Activated CD4-positive, alpha-beta T cell treated with anti-CD3 and anti-CD28 coated beads, Interleukin-2, Interleukin-6, amounts not matched to agents 100 ng/mL and 50 ng/mL, durations not matched to agents 16 hours and 8 hours (primary cell): ENCODE data around the gene DAB2IP.
"Not testable (repeated sequence)": the region's sequence is repeated elsewhere in the genome, so short reads cannot be mapped to it uniquely, and the experiment has no call there.

Experiments used
- DNase-seq: peaks from one replicate; pipeline ENCODE4 v3.0.0-alpha.2; 2020

The DAB2IP gene

DNA sequence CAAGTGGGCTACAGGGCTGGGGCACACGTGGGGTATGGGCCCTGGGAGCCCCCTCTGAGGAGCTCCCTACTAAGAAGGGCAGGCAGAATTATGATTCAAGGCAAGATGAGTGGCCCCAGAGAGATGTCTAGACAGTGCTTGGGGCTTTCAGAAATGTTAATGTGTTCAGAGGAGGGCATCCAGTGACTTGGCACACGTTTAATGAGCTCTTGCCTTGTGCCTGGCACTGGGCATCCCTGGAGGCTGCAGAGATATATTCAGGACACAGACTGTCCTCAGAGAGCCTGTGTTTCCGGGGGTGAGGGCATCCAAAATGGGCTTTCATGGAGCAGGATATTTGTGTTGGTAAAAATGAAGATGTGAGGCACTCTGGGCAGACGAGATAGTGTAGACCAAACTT is 25.4 kb upstream of the DAB2IP start:
- DNase-seq: no peak

DNA sequence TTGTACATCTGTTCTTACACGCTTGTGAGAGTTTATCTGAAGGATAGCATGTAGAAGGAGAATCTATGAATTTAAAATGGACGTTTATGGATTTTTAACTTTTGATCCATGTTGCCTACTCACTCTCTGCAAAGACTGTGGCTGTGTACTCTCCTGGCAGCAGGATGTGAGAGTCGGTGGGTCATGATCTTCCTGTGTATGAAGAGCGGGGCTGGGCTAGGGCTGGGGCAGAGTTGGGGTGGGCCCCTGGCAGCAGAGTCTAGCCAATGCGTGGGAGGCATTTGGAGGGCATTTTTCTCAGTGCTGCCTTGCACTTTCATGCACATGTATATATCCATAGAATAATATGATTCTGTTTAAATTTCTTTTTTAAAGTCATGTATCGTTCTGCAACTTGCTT is 24.0 kb upstream of the DAB2IP start:
- no peak for DNase-seq

DNA sequence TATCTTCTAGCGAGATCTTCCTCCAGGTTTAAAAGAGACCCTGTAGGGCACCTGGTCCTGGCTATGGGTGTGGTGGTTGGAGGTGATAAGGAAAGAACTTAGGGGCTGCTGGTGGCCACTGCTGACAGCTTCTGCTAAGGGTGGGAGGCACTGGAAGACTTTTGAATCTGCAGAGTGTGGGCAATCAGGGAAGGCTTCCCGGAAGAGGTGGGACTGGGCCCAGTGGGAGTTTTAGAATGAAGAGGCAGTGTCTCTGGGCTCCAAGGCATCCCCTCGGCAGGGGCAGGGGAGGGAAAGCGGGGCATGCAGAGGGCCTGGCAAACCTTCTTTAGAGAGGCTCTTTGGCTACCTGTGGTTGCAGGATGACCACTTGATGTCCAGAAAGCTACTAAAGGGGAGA is 23.0 kb upstream of the DAB2IP start:
- no peak for DNase-seq

DNA sequence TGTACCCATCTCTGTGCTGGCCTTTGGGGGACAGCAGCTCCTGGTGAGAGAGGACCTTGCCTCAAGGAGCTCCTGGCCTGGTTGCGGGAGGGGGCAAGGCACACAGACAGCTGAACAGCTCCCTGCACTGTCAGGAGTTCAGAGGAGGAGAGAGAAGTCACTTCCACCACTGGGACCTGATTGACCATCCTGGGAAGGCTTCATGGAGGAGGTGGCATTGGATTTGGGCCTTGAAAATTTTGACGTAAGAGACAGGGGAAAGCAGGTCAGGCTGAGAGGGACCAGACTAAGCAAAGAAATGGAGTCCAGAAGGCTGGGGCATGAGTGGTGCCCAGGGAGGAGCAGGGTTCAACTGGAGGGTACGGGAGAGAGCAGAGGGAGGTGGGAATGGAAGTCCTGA is 20.3 kb upstream of the DAB2IP start:
- no peak for DNase-seq

DNA sequence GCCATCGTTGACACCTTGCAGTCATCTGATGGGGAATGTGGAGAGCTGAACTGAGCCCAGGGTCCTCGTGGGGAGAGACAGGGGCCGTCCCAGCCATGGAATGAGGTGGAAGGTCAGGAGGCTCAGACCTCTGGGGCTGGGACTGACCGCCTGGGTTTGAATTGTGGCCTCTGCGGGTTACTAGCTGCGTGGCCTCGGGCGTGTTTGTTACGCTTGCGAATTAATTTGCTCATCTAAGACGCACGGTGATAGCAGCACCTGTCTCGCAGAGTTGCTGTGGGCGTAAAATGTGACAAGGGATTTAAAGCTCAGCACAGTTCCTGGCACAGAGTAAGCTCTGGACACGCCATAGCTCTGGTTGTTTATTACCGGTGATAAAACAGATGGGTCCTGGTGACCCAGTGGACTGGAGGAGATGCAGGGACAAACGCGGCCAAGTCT is 19.4 kb upstream of the DAB2IP start:
- no peak for DNase-seq

DNA sequence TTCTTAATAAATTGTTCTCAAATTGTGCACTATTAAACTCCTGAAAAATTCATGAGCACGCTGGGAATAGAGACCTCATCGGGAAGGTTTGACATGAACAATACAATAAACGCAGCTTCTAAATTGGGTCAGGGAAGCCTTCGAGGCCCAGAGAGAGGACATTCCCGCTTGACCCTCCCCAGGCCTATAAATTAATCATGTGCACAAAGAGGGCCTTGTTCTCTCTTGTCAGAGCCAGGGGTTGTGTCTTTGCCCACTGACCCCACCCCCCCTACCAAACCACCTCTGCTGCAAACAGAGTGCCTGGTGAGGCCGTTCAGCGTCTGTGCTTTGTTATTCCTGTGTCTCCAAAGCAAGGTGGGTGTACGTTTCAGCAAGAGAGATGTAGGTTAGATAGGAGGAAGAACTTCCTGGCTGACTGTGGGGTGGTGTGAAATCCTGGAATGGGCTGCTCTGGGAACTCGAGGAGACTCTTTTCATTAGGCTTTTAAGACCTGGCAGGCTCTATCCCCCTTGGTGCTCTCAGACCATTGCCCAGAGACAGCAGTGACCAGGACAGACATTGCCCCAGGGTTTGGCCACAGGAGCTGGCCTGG is 18.2 kb upstream of the DAB2IP start:
- no peak for DNase-seq

DNA sequence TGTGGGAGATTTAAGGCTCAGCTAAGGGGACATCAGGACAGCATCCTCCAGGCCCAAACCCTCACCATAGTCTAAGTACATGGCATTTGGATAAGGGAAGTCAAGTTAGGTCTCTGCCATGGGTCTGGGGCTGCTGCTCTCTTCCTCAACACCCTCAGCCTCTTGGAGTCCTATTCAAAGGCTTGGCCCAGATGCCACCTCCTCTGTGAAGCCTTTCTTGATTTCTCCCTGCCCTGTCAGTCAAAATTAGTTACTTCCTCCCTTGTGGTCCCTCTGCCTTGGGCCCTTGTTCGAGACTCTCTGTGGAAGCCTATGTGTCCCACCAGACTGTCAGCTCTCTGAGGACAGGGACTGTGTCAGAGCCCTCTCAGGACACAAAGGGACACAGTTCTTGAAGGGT is 17.7 kb upstream of the DAB2IP start:
- DNase-seq: no peak

DNA sequence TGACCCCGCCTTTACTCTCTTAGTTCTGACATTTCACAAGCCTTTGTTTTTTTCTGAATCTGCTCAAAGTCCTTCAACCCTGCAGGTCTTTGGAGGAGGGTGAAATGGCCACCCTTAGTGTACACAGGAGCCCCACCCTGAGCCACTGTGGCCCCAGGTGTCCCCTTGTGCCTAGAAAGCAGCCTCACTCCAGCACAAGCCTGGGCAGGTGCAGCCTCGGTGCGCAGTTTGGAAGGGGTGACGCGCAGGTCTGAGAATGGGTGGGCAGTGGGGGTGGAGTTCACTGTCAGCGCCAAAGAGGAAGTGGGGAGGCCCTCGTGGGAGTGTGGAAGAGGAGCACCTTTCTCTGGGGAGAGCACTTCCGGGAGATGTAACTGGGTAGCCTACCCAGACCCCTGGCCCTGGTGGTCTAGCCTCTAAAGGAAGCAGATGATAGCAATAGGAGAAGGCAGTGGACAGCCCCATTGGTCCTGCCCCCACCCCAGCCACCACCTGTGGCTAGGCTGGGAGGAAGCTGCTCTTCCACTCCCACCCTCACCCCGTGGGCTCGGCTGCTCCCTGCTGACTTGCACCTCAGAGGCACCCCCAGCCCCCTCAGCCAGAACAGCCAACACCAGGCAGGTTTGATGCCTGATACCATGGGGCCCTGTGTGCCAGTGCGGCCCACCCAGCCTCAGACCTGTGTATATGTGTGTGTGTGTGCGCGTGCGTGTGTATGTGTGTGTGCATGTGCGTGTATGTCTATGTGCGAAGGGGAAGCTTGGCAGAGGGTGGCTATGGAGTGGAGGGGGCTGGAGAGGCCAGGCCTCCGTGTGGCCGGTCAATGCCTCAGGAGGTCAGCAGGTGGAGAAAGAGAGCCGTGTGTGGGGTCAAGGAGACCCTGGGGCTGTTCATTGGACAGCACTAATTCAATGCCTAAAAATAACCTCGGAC is 16.8 kb upstream of the DAB2IP start:
- DNase-seq: no peak

DNA sequence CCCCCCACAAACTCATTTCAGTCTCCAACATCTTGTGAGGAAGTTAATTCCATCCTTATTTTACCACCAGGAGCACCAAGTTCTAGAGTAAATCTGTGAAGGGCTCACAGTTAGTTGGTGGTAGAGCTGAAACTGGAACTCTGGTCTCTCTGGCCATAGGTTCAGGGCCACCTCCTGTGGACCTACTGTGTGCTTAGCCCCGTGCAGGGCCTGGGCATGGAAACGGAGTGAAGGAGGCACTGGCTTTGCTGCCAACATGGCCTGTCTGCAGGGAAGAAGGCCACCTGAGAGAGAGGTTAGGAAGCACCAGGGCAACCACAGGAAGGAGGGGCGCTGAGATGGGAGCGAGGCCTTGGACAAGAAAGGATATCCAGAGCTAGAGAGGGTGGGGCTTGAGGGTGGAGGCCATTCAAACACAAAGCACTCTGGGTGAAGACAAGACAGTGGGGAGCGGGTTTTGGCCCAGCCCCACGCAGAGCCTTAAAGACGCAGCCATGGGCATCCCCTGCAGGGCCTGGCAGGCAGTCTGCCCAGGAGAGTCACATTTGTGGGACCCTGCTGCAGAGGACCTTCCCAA is 16.0 kb upstream of the DAB2IP start:
- DNase-seq: no peak

DNA sequence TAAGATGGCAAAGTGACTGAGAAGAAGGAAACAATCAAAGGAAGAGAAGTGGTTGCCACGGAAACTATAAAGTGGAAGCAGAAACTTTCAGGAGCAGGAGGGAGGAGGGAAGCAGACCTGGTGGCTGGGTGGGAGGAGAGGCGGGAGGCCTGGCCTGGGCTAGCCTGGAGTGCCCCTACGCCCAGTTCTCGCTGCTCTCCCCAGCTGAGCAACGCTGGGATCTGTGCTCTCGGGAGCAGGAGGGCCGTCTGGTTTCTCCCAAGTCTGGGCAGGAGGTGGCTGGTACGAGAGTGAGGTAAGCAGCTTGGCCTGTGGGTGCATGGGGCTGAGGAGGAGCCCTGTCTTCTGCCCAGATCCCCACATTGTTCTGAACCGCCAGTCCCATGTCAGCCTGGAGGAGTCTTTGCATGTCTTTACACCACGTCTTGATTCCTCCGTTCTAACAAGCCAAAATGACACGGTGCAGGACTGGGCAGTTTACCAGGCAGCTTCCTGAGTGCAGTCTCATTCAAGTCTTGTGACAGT is 15.0 kb upstream of the DAB2IP start:
- DNase-seq: no peak

DNA sequence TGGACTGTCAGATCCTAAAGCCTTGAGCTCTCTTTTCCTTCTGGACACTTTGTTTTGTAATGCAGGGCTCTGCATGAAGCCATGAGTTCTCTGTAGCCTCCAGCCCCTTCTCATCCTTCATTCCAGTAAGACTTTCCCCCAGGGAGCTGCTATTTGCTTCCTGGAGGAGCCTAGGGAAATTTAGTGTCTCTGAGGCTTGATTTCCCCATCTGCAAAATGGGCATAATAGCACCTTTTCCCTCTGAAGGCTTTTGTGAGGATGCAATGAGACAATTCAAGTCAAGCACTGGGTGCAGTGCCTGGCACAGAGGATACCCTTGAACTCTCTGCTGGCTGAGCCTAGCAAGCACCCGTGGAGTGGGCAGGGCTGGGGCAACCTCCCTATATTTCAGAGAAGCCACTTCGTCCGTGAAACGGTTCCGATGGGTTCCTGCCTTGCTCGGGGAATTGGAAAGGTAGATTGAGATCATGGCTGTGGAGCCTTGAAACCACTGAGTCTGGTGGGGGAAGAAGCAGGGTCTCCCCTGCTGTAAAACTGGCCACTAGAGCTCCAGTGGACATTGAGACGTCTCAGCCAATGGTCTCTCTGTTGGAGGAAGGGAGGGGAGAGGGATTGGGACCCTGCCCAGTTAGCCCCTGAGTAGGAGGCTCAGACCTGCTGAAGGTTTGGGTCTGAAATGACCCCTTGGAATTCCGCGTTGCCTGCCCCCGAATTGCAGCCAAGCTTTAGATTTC is 14.3 kb upstream of the DAB2IP start:
- no peak for DNase-seq

DNA sequence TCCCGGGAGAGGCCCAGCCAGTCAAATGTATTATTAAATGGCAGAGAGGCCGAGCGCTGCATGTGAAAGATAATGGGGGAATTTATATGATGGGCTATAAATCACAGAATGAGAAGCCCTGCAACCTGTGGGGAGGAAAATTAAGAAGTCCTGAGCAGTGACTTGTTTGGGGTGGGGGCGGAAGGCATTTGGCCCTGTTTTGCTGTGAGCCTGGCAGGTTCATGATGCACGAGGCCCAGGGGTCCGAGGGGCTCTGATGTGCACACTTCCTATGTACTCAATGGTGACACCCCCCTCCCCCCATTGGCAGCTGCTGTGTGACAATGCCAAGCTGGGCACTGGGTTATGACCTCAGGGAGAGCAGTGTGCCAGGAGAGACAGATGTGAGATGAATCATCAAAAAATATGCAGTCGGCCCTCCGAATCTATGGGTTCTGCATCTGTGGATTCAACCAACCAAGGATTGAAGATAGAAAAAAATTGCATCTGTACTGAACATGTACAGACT is 13.7 kb upstream of the DAB2IP start:
- DNase-seq: no peak

DNA sequence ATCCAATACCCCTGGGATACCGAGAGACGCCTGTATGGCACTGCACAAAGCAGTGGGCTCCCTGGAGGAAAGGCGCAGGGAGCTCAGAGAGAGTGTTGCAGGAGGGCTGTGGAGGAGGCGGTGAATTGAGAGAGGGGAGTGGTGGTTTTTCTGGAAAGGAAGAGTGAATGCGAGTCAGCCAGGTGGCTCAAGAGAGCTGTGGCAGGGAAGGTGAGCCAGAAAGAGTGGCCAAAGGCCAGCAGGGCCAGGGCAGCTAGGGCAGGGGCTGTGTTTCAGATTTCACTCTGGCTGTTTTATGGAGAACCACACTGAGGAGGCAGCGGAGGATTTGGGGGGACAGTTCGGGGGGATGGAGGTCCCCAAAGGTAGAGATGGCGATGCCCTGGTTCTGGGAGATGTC is 13.0 kb upstream of the DAB2IP start:
- no peak for DNase-seq

DNA sequence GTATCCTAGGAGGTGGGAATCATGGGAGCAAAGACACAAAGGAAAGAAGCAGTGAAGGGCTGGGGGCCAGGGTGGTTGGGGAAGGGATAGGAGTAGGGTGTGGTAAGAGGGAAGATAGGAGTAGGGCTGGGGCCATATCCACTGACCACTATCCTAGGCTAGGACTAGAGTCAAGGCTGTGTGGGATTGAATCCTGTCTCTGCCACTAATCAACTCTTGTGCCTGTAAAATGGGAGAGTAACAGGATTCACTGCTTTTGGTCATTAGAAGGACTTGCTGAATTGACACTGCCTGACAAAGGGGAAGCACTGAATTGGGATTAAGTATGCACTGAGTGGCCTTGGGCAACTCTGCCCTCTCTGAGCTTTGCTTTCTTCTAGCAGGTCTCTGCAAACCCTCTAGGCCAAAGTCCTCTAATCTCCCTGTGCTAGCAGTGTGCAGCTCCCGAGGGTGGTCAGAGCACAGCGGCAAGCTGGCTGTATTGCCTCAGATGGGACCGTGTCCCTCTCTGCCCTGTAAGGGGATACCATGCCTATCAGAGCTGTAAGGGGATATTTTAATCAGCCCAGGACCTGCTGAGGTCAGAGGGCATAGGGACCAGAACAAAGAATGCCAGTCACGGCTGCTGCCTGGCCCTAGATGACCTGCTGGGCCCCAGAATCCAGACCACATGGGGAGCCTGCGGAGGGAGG is 12.4 kb upstream of the DAB2IP start:
- DNase-seq: no peak

DNA sequence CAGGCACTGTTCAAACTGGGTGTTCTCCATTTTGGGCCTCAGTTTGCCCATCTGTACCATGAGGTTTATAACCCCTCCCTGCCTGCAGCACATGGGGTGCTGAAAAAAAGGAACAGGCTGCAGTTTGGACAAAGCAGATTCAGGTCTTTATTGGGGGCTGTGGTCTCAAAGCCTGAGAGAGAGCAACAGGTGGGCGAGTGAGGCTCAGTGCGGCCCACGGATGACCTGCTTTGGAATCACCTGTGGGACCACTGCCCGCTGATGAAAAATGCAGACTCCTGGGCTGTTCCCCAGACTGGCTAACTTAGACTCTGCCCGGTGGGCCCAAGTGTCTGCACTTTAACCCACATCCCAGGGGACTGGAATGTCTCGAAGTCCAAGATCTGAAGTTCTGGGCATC is 11.8 kb upstream of the DAB2IP start:
- DNase-seq: no peak

DNA sequence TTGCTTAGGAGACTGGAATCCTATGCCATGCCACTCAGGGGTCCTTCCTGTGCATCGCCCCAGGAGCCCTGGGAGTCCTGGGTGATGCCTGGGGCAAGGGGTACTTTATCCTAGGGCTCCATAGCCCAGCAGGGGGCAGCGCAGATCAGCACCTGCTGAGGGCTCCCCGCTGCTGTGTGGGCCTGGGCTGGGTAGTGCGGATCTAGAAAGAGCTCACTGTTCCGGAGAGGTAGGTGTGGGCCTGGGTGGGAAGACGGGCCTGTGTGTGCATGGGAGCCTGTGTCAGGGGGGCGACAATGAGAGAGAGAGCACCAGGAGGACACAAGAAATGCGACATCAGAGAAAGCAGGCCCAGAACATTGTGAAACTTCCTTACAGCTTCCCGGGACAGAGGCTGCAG is 11.4 kb upstream of the DAB2IP start:
- DNase-seq: peak; percentile 54

DNA sequence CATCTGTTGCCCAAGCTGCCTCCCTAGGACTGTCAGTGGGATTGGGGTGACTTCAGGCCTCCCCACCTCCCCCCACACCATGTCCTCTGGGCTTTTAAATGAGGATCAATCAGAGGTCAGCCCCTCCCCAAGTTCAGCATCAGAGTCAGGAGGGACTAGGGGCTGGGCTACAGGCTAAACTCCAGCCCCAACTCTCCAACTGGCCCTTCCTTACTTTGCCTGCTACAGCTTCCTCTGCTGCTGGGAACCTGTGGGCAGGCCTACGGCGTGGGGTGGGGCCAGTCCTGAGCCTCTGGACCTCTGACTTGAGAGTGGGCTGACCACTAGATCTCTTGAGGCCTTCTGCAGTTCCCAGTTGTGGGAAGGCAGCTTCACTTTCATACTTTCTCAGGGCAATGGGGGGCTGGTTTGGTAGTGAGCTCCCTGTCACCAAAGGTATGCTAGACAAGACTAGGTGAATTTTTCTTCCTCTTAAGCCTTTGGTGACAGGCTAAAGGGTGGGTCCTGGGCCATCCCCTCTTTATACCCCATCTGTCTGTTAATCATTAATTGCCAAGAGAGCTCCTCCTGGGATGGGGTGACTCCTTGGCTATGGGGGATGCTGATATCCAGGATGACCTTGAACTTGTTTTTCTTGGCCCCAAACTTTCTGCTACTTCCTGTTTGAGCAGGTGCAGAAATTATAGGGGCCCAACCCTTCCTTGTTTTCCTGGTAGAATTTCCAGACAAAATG is 10.8 kb upstream of the DAB2IP start:
- no peak for DNase-seq

DNA sequence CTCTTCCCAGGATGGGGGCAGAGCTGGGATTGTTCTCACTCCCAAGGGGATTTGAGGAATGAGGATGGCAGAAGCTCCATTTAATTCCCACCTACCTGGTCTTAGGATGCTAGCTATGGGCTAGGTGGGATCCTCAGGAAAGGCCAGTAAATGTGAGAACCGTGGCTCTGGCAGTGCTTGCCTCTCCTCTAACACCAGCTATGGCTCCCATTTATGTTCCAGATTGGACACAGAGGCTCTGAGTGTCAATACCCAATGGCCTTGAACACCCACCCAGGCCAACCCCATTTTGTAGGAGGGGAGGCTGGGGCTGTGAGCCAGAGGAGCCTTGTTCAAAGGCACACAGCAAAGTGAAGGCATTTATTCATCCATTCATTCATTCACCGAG is 10.2 kb upstream of the DAB2IP start:
- no peak for DNase-seq

DNA sequence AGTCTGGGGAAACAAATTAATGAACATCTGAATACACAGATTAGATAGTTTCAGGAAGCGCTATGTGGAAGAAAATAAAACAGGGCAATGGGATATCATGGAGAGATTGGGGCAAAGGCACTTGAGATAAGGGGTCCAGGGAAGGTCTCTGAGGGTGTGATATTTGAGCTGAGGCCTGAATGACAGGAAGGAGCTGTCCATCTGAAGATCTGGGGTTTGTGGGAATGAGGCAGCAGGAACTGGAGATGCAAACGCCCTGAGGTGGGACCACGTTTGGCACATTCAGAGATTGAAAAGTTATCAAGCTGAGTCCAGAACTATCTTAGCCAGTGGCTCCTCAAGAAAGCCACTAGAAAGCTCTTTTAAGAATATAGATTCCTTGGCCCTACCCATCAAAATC is 8.7 kb upstream of the DAB2IP start:
- no peak for DNase-seq

DNA sequence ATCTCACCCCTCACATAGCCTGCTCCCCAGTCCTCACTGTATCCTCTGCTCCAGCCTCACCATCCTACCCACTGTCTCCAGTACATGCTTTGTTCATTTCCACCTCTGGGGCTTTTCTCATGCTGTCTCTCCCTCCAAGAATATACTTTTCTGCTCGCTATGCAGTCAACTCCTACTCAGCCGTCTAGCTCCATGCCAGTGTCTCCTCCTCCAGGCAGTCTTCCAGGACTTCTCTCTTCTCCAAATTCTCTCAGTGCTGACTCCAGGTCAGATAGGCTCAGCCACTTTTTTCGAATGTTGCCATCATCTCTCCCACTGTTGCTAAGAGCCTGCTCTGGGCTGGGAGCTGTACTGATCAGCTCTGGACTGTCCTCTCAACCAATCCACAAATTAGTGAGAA is 8.0 kb upstream of the DAB2IP start:
- DNase-seq: no peak

DNA sequence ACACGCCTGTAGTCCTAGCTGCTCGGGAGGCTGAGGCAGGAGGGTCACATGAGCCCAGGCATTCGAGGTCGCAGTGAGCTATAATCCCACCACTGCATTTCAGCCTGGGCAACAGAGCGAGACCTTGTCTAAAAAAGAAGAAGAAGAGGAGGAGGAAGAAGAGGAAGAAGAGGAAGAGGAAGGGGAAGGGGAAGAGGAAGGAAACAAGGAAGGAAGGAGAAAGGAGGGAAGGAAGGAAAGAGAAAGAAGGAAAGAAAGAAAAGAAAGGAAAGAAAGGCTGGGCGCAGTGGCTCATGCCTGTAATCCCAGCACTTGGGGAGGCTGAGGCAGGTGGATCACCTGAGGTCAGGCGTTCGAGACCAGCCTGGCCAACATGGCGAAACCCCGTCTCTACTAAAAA is 7.4 kb upstream of the DAB2IP start:
- DNase-seq: not testable (repeated sequence)

DNA sequence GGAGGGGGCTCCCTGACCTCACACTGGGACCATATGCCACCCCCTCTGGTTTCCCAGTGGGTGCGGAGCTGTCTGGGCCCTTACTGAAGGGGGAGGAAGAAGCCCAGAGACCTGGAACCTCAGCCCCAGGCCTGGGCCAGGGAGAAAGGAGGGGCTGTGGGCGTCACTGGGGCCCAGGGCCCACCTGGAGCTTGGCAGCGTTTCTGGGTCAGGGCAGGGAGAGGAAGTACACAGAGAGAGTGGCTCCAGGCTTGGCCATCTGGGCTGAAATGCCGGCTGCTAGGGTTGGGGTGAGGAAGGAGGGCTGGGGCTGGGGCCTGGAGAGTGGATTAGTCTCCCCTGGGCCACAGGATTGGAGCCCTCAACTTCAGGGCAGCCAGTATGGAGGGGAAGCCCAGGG is 6.4 kb upstream of the DAB2IP start:
- no peak for DNase-seq
